IMR-90 (cell line): ENCODE results near the gene NFIX. TPM values are rescaled to one million over a fixed set of nuclear protein-coding genes. Genes with fewer than 3 reads are reported as not detected.

Experiments
- ATAC-seq: fragments of 200-7000 bp; cut with Tn5 transposase; 2 replicates; pipeline ENCODE4 v1.9.1; 2020; ENCODE audit warnings: low read depth, mild to moderate bottlenecking, moderate library complexity
- BruUV-seq: library from RNA; stranded (reverse); fragments of 400-500 nt; replicated peaks from 2 replicates; lab custom pipeline; 2021; lab: Mats Ljungman, UMichigan
- CTCF ChIA-PET: fragments of 300-600 bp; formaldehyde crosslinking; extraction: SDS; loops from one replicate; lab custom pipeline; 2021; ENCODE audit warnings: antibody characterized with exemption; lab: Yijun Ruan, JAX
- POLR2A ChIA-PET: fragments of 300-600 bp; sonication (Branson Sonifier 250); formaldehyde crosslinking; loops from one replicate; lab custom pipeline; 2022; ENCODE audit warnings: antibody characterized with exemption; ENCODE audit not compliant: unreplicated experiment; lab: Charles Lee
- DNase-seq: peaks from one replicate; pipeline ENCODE4 v3.0.0; 2013
- H2AFZ ChIP-seq: replicated peaks from 2 replicates; pipeline ENCODE3; 2013; ENCODE audit warnings: low read length, mild to moderate bottlenecking; ENCODE audit not compliant: poor library complexity
- H2AK5ac ChIP-seq: 2 replicates; pipeline ENCODE4 v1.6.1; 2013; ENCODE audit warnings: low read depth, low read length, inconsistent platforms
- H2AK9ac ChIP-seq: replicated peaks from 2 replicates; pipeline ENCODE3; 2013; ENCODE audit warnings: mild to moderate bottlenecking, low read depth, low read length, moderate library complexity; ENCODE audit not compliant: poor library complexity
- H2BK120ac ChIP-seq: 2 replicates; pipeline ENCODE4 v1.6.1; 2013; ENCODE audit warnings: low read depth, low read length, inconsistent platforms
- H2BK15ac ChIP-seq: 3 replicates; pipeline ENCODE4 v1.6.1; 2013; ENCODE audit warnings: low read depth, low read length, inconsistent platforms
- H2BK20ac ChIP-seq: 2 replicates; pipeline ENCODE4 v1.6.1; 2013; ENCODE audit warnings: low read depth, mild to moderate bottlenecking, inconsistent platforms, low read length, moderate library complexity
- H2BK5ac ChIP-seq: 2 replicates; pipeline ENCODE4 v1.6.1; 2013; ENCODE audit warnings: mild to moderate bottlenecking, low read depth, low read length, inconsistent platforms; ENCODE audit not compliant: poor library complexity, severe bottlenecking
- H3K14ac ChIP-seq: replicated peaks from 2 replicates; pipeline ENCODE4 v1.6.1; 2013; ENCODE audit warnings: low read depth, low read length, inconsistent platforms
- H3K18ac ChIP-seq: 2 replicates; pipeline ENCODE4 v1.6.1; 2013; ENCODE audit warnings: low read depth, low read length, control low read depth
- H3K23ac ChIP-seq: 2 replicates; pipeline ENCODE4 v1.6.1; 2013; ENCODE audit warnings: low read depth, low read length, inconsistent platforms
- H3K27ac ChIP-seq: 2 replicates; pipeline ENCODE4 v1.5.1; 2013; ENCODE audit warnings: mild to moderate bottlenecking, control low read depth, low read length; ENCODE audit not compliant: insufficient read depth
- H3K27me3 ChIP-seq: 2 replicates; pipeline ENCODE4 v1.6.1; 2013; ENCODE audit warnings: low read length; ENCODE audit not compliant: control insufficient read depth, insufficient read depth
- H3K36me3 ChIP-seq: 2 replicates; pipeline ENCODE4 v1.6.1; 2013; ENCODE audit warnings: low read length, mixed read lengths; ENCODE audit not compliant: control insufficient read depth, insufficient read depth
- H3K4ac ChIP-seq: 2 replicates; pipeline ENCODE4 v1.6.1; 2013; ENCODE audit warnings: low read depth, low read length, inconsistent platforms
- H3K4me1 ChIP-seq: 2 replicates; pipeline ENCODE4 v1.6.1; 2013; ENCODE audit warnings: low read length, mixed read lengths; ENCODE audit not compliant: control insufficient read depth, insufficient read depth
- H3K4me2 ChIP-seq: 2 replicates; pipeline ENCODE4 v1.6.1; 2013; ENCODE audit warnings: low read depth, mild to moderate bottlenecking, control low read depth, low read length, moderate library complexity
- H3K4me3 ChIP-seq: 2 replicates; pipeline ENCODE4 v1.5.1; 2013; ENCODE audit warnings: low read depth, mild to moderate bottlenecking, control low read depth, low read length, moderate library complexity; ENCODE audit not compliant: insufficient read depth
- H3K56ac ChIP-seq: 2 replicates; pipeline ENCODE4 v1.6.1; 2013; ENCODE audit warnings: low read length, inconsistent platforms; ENCODE audit not compliant: insufficient read depth; ENCODE audit errors: extremely low read depth
- H3K79me1 ChIP-seq, 2 experiments: 2 replicates each; pipeline ENCODE4 v1.6.1; 2013; ENCODE audit warnings: low read length in 2 of 2, inconsistent platforms in 1 of 2, low read depth in 1 of 2
- H3K9ac ChIP-seq: 2 replicates; pipeline ENCODE4 v1.6.1; 2013; ENCODE audit warnings: low read depth, low read length, control low read depth
- H3K9me1 ChIP-seq: 2 replicates; pipeline ENCODE4 v1.6.1; 2013; ENCODE audit warnings: low read length, inconsistent platforms; ENCODE audit not compliant: insufficient read depth
- H3K9me3 ChIP-seq: 2 replicates; pipeline ENCODE4 v1.6.1; 2013; ENCODE audit warnings: low read length; ENCODE audit not compliant: control insufficient read depth, insufficient read depth
- H4K20me1 ChIP-seq: 2 replicates; pipeline ENCODE4 v1.6.1; 2013; ENCODE audit warnings: low read length, inconsistent platforms; ENCODE audit not compliant: insufficient read depth
- H4K5ac ChIP-seq: 2 replicates; pipeline ENCODE4 v1.6.1; 2013; ENCODE audit warnings: mild to moderate bottlenecking, low read depth, low read length, control low read depth
- H4K8ac ChIP-seq, 2 experiments: 2 replicates each; pipeline ENCODE4 v1.6.1; 2013; ENCODE audit warnings: low read depth in 2 of 2, low read length in 2 of 2, control low read depth in 1 of 2, inconsistent platforms in 1 of 2
- H4K91ac ChIP-seq: 2 replicates; pipeline ENCODE4 v1.6.1; 2013; ENCODE audit warnings: low read depth, low read length, inconsistent platforms; ENCODE audit not compliant: insufficient read depth
- BHLHE40 ChIP-seq: fragments of 150-350 bp; IDR thresholded peaks from 2 replicates; pipeline ENCODE4 v1.6.1; 2016; ENCODE audit warnings: mild to moderate bottlenecking, low read depth, low read length
- CEBPB ChIP-seq: IDR thresholded peaks from 2 replicates; pipeline ENCODE4 v1.6.1; 2012; ENCODE audit warnings: low read depth, low read length, improper control_type of control experiment
- CHD1 ChIP-seq: IDR thresholded peaks from 2 replicates; pipeline ENCODE4 v1.6.1; 2012; ENCODE audit warnings: low read depth, low read length, improper control_type of control experiment
- FOS ChIP-seq: fragments of 150-350 bp; IDR thresholded peaks from 2 replicates; pipeline ENCODE4 v1.6.1; 2016; ENCODE audit warnings: low read depth, low read length
- MAFK ChIP-seq: IDR thresholded peaks from 2 replicates; pipeline ENCODE4 v1.6.1; 2012; ENCODE audit warnings: low read depth, low read length, improper control_type of control experiment
- MAZ ChIP-seq: IDR thresholded peaks from 2 replicates; pipeline ENCODE4 v1.6.1; 2012; ENCODE audit warnings: low read depth, mild to moderate bottlenecking, low read length, improper control_type of control experiment, moderate library complexity, borderline replicate concordance
- NFE2L2 ChIP-seq: fragments of 150-350 bp; IDR thresholded peaks from 2 replicates; pipeline ENCODE4 v1.6.1; 2016; ENCODE audit warnings: low read depth, mild to moderate bottlenecking, low read length
- POLR2A ChIP-seq: IDR thresholded peaks from 2 replicates; pipeline ENCODE4 v1.6.1; 2012; ENCODE audit warnings: mild to moderate bottlenecking, low read depth, low read length
- RCOR1 ChIP-seq: IDR thresholded peaks from 2 replicates; pipeline ENCODE4 v1.6.1; 2012; ENCODE audit warnings: mild to moderate bottlenecking, low read length, improper control_type of control experiment; ENCODE audit not compliant: insufficient replicate concordance
- RFX5 ChIP-seq: IDR thresholded peaks from 2 replicates; pipeline ENCODE4 v1.8.0; 2012; ENCODE audit warnings: low read depth, mild to moderate bottlenecking, low read length, moderate library complexity
- SMC3 ChIP-seq: fragments of 150-350 bp; IDR thresholded peaks from 2 replicates; pipeline ENCODE4 v1.6.1; 2016; ENCODE audit warnings: low read depth, mild to moderate bottlenecking, antibody characterized with exemption, low read length, moderate library complexity
- WGBS, 2 experiments: methylation state at CpG; one replicate each; pipeline versions ENCODE4 v1.1.5 to v1.1.7; 2013; ENCODE audit warnings: missing lambda C conversion rate in 2 of 2; ENCODE audit not compliant: insufficient read length in 1 of 2; ENCODE audit errors: extremely low coverage in 2 of 2; 5-methylcytosine and 5-hydroxymethylcytosine counted together
- dilution Hi-C: fragments of 300-500 bp; cut with HindIII; formaldehyde crosslinking; loops from one replicate; pipeline ENCODE4 v1.14.3; 2018; ENCODE audit warnings: low sequenced_read_pairs; ENCODE audit not compliant: unreplicated experiment
- in situ Hi-C: fragments of 300-500 bp; cut with MboI; formaldehyde crosslinking; loops from 3 replicates; pipeline ENCODE4 v1.14.3; 2019; ENCODE audit warnings: low sequenced_read_pairs, inconsistent platforms, mixed read lengths
- intact Hi-C: fragments of 100-400 bp; cut with micrococcal nuclease; formaldehyde crosslinking; loops from 2 replicates; pipeline ENCODE4 v1.10.0; 2022
- polyA plus RNA-seq, 3 experiments: library from polyadenylated mRNA; depleted of rRNA; stranded (reverse); fragments of >200 nt; gene quantifications; 2 replicates each; pipeline ENCODE4 v1.2.3, GENCODE V29; 2012; ENCODE audit warnings: low replicate concordance in 1 of 3
- total RNA-seq: library from RNA; depleted of rRNA; stranded (reverse); fragments of >200 nt; gene quantifications from 2 replicates; pipeline ENCODE4 v1.2.3, GENCODE V29; 2012
- TF ChIP-seq, protein P1 (sequence below): conservative IDR thresholded peaks from 2 replicates; pipeline ENCODE4 v1.5.1; 2012; ENCODE audit warnings: mild to moderate bottlenecking, low read depth, low read length, improper control_type of control experiment
- TF ChIP-seq, protein P2 (sequence below): fragments of 150-350 bp; IDR thresholded peaks from 2 replicates; pipeline ENCODE4 v1.6.1; 2017; ENCODE audit warnings: mild to moderate bottlenecking, antibody characterized with exemption, low read length, low read depth

NFIX gene
- total and polyA plus RNA-seq, 2 of the 4 experiments (the other 2 are of a cell fraction): 10.2 to 47.7 TPM

DNA sequence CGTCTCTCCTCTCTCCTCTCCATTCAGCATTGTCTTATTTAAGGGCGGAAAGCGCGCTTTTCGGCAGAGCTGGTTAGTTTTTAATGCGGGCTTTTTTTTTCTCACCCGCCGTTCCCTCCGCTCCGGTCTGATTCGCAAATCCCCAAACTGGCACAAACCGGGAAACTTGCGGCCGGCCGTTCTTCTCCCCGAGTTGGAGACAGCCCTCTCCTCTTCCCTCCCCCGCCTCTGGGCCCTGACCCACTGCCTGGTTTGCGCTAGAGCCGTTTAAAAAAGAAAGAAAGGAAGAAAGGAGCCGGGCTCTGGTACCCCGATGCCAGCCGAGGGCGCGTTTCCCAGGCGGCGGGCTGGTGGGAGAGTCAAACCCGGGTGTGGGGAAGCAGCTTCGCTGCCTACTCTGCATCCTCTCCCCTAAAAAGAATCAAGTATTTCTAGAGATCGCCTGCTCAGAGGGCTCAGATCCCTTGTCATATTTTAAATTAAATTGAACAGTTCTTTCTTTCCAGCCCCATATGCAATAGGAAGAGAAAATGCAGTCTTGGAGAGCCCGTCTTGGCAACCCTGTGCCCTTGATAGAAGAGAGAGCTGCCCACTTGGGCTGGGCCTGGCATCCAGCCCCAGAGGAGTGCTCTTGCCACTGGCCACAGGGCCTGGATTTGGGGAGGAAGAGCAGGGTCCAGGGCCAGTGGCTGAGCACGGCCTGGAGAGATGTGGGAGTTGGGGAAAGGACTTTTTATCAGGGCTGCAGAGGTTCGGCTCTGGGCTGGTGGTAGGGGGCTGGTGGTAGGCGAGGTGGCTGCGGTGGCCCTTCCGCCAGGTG is 19.0 kb downstream of the NFIX start:
- no peak overlapping the region for H2AFZ ChIP-seq
- in situ Hi-C loops (no loop called here), intact Hi-C loops (no loop called here), dilution Hi-C loops (no loop called here)
- no peaks in the 10 kb centered on the region for H3K27me3 ChIP-seq
- H2BK120ac ChIP-seq: no peak overlapping the region
- TF ChIP-seq FOS (no peak), SMC3 (no peak), BHLHE40 (no peak), POLR2A (no peak), MAZ (no peak), CHD1 (no peak), MAFK (no peak), CEBPB (no peak), RCOR1 (no peak), NFE2L2 (no peak), RFX5 (no peak)
- TF ChIP-seq, protein P1, sequence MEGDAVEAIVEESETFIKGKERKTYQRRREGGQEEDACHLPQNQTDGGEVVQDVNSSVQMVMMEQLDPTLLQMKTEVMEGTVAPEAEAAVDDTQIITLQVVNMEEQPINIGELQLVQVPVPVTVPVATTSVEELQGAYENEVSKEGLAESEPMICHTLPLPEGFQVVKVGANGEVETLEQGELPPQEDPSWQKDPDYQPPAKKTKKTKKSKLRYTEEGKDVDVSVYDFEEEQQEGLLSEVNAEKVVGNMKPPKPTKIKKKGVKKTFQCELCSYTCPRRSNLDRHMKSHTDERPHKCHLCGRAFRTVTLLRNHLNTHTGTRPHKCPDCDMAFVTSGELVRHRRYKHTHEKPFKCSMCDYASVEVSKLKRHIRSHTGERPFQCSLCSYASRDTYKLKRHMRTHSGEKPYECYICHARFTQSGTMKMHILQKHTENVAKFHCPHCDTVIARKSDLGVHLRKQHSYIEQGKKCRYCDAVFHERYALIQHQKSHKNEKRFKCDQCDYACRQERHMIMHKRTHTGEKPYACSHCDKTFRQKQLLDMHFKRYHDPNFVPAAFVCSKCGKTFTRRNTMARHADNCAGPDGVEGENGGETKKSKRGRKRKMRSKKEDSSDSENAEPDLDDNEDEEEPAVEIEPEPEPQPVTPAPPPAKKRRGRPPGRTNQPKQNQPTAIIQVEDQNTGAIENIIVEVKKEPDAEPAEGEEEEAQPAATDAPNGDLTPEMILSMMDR: no peak
- TF ChIP-seq, protein P2, sequence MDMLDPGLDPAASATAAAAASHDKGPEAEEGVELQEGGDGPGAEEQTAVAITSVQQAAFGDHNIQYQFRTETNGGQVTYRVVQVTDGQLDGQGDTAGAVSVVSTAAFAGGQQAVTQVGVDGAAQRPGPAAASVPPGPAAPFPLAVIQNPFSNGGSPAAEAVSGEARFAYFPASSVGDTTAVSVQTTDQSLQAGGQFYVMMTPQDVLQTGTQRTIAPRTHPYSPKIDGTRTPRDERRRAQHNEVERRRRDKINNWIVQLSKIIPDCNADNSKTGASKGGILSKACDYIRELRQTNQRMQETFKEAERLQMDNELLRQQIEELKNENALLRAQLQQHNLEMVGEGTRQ: no peak
- H3K4me2 ChIP-seq: no peak overlapping the region
- H3K9ac ChIP-seq: no peak overlapping the region
- POLR2A ChIA-PET: interaction anchor here (0.5 to 1.3 kb wide), 3 partner anchors 8 to 469 kb away, joined by 8 to 11 read pairs (median 8); no protein-coding TSS in a partner anchor
- H4K91ac ChIP-seq: no peak overlapping the region; the same call in 1 of the 2 replicates
- BruUV-seq: no TSS peak
- 0 out of 2 replicates have a peak overlapping the region, but pooled peaks have one; percentile 4 for H3K4ac ChIP-seq
- H3K36me3 ChIP-seq: no peaks in the 10 kb centered on the region; the same call in 1 of the 2 replicates
- H2BK15ac ChIP-seq: no peak overlapping the region
- H3K4me3 ChIP-seq: no peak overlapping the region
- no peak overlapping the region for H3K23ac ChIP-seq
- H2AK5ac ChIP-seq: no peak overlapping the region
- H3K4me1 ChIP-seq: peaks cover 30% of the 10 kb centered on the region
- H3K18ac ChIP-seq: no peak overlapping the region
- H3K14ac ChIP-seq: no peak overlapping the region
- no peak overlapping the region for H3K27ac ChIP-seq
- DNase-seq (no peak), ATAC-seq (no peak)
- H4K5ac ChIP-seq: no peak overlapping the region
- no peaks in the 10 kb centered on the region for H3K9me3 ChIP-seq
- H2BK5ac ChIP-seq: no peak overlapping the region
- no peak overlapping the region for H3K56ac ChIP-seq
- H2BK20ac ChIP-seq: no peak overlapping the region
- H3K79me1 ChIP-seq: peaks cover 27 to 74% of the 10 kb centered on the region in 2 experiments
- H3K9me1 ChIP-seq: peaks cover 9% of the 10 kb centered on the region; the same call in 1 of the 2 replicates
- 100% methylated on average over 4 of the region's 35 CpGs; no CpG with 5 or more reads in 1 of the 2 experiments for WGBS, 2 experiments
- peaks cover 9% of the 10 kb centered on the region; the same call in 1 of the 2 replicates for H4K20me1 ChIP-seq
- peak overlapping the region; percentile 85 for H2AK9ac ChIP-seq
- H4K8ac ChIP-seq: no peak overlapping the region
- CTCF ChIA-PET: no interaction called here
